HUDEP-2 (cell line): Measurements from ENCODE around the gene RASGEF1B.
A peak's percentile ranks its signal among the peaks of the same experiment; 100 is the strongest.

Experiments used
- DNase-seq, 76 experiments: peaks; one replicate each; lab custom pipeline; 2025; ENCODE audit not compliant: unreplicated experiment in 76 of 76; lab: John Stamatoyannopoulos, UW

Gene RASGEF1B

DNA sequence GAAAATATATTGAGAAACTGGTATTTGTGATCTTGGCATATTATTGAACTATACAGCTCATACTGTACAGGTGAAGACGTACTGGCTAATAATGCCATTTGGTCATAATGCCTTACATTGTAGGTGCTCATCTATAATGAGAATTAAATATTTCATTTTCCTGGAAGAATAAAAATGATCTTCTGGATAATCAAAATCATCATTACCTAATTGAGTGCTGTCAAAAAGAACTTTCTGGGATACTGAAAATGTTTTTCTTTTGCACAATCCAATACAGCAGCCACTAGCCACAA lies 4.1 kb downstream of the RASGEF1B start:
- DNase-seq, result no peak

GRCh38 chr4:81466841-81467671 lies 4.7 kb downstream of the RASGEF1B start:
- peak in 60 of 76 experiments; percentile 1 to 77 (median 41) for DNase-seq

- DNase-seq, result no peak
Measured at GRCh38 chr4:81465406-81466340, 6.0 kb downstream of the RASGEF1B start.

DNA sequence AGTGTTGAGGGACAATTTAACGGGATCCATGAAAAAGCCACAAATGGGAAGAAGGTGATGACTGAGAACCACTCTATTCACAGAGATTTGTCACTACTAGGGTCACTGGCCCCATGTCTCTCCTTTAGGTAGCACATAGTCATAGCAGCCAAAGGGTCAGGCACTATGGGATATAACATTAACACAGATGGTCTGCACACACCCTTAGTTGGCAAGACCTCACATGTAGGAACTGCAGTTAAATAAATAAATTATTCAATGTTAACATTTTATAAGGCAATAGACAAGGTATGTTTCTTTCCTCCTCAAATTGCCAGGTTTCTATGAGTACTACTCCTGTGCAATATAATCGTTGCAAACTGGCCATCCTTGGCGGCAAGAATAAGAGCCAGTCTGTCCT lies 10.9 kb downstream of the RASGEF1B start:
- no peak for DNase-seq

GRCh38 chr4:81460191-81460701 lies 11.5 kb downstream of the RASGEF1B start:
- DNase-seq, result no peak

GRCh38 chr4:81459228-81459627 lies 12.5 kb downstream of the RASGEF1B start:
- no peak for DNase-seq

GRCh38 chr4:81457921-81458520 lies 13.7 kb downstream of the RASGEF1B start:
- no peak for DNase-seq

DNA sequence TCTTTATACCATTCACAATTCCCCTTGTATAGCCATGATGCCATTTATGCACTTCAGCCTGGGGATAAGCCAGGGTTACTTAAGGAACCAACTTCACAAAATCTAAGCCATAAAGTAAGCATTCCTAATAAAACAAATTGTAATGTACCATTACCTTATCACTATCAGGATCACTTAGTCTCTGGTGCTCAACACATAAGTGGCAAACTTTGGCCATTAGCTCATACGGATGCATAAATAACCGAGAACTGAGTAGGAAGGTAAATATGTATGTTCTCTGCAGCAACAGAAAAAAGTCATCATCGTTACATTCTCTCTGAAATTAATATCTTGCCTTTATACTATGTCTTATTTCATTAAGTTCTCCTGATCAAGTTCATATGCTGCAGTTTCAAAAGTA lies 14.4 kb downstream of the RASGEF1B start:
- DNase-seq, result no peak

DNA sequence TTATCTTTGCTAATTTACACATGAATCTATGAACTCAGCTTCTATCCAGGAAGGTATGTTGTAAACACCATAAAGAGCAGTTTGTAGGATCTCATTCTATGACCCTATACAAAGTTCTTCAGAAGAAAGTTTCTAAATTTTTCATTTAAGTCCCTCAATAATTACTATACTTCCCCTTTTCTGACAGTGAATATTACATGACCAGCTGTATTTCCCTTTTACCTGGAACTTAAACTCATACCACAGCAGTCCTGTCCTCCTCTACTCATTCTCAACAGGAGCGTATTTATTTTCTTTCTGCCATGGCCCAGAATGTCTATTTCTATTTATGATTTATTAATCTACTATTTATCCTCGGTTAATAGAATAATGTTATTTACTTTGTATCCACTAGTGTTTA lies 15.8 kb downstream of the RASGEF1B start:
- DNase-seq, result no peak

- DNase-seq, result no peak
Measured at GRCh38 chr4:81454948-81455347, 16.8 kb downstream of the RASGEF1B start.

DNA sequence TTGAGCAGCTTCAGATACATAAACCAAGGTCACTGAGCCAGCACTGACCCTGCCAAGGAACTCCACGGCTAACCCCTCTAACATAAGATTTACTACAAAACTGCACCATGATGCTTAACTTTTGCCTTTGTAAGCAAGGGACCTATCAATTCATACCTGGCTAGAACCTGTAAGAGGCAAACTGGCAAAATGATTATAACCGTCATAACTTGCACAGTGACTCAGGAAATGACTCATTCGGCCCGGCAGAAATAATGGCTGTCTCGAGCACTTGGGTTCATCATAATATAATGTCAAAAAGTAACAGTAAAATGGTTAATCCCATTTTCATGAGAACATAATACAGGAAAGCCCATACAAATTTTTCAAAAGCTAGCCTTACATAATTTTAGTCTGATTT lies 17.2 kb downstream of the RASGEF1B start:
- peak in 10 of 76 experiments; percentile 4 to 36 (median 10) for DNase-seq

GRCh38 chr4:81453024-81453423 lies 18.7 kb downstream of the RASGEF1B start:
- DNase-seq, result no peak

DNA sequence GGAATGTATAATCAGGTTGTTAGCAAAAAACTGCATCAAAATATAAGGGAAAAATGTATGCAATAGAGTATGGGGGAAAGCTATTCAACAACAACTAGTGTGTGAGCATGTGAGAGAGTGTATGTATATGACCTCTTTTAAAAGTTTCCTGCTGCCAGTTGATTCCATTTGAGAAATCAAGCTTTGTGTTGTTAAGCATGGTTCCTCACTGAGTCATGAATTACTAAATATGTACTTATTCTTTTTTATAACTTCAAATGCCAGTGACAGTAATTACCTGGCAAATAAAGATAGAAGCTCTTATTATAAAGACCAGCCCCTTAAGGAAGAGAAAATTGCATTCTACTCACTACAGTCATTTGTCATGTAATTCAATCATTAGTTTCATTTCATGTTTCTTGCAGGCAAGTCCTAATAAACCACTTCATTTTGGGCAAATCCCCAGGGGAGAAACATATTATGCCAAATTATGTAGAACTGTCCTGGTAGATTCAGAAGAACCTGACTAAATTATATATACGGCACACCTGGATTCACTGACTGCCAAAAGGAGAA lies 19.2 kb downstream of the RASGEF1B start:
- no peak for DNase-seq

- DNase-seq, result no peak
Measured at GRCh38 chr4:81449015-81449414, 22.7 kb downstream of the RASGEF1B start.

DNA sequence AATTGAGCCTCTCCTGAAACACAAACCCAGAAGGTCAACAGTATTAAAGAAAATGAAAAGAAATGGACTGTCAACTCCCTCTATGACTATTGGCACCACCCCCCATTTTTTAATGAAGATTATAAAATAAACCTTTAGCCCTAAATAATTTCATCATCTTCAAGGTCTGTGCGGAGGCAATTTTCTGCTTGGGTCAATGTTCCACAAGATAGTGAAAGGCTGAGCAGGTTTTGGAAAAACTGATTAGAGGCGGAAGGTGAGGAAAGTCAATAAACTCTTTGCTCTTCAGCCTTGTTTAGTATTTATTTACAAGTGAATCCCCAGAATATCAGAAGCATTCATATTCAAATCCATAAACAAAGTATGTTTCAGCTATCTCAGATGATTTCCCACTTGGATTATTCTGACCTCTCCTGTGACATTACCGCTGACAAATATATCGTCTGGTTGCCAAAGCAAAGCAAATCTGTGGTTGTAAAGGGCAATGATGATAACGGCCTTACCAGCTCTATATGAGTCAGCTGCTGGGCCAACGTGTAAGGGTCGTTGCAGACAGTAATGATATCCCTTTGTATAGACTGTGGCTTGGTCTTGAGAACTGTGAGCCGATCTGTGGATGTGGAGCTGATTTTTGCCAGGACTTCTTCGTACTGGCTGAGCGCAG lies 24.0 kb downstream of the RASGEF1B start:
- peak in 5 of 76 experiments; percentile 2 to 17 (median 15) for DNase-seq

GRCh38 chr4:81446634-81447033 lies 25.1 kb downstream of the RASGEF1B start:
- no peak for DNase-seq

GRCh38 chr4:81445196-81445595 lies 26.5 kb downstream of the RASGEF1B start:
- no peak for DNase-seq

DNA sequence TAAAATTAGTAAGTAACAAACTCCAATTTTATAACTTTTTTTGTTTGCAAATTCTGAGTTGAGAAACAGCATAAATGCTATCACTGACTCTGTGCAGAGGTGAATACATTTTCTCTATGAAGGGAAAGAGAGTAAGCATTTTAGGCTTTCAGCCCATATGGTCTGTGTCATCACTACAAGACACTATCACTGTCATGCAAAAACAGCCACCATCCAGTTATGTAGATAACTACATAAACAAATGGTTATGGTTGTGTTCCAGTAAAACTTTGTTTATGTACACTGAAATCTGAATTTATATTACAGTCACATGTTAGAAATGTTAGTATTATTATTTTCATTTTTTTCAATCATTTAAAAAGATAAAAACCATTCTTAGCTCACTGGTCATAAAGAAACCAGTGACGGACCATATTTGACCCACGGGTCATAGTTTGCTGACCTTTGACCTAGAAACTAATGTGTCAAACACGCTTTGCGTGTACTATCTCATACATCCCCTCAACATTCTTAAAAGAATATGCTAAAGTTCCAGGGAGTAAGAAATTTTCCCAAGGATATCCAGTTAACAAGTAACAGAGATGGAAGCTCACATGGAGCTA lies 29.1 kb downstream of the RASGEF1B start:
- no peak for DNase-seq

GRCh38 chr4:81440949-81441348 lies 30.8 kb downstream of the RASGEF1B start:
- DNase-seq, result no peak
